Body of pancreas (tissue), 4 donors: Measurements from ENCODE around the gene ING5.

Experiments
- POLR2A ChIP-seq, 3 donors: fragments of 450-650 bp; IDR thresholded peaks; one replicate each; pipeline ENCODE4 v1.6.1; 2016; ENCODE audit warnings: antibody characterized with exemption in 3 of 3, mild to moderate bottlenecking in 2 of 3
- TF ChIP-seq, protein P1 (sequence below), 7 experiments: fragments of 450-650 bp in 4 of 7; fragments of 200-600 bp in 3 of 7; sonication (generic) in 3 of 7; IDR thresholded peaks; one replicate each; pipeline ENCODE4 v1.5.1; 2016 to 2019; ENCODE audit warnings: antibody characterized with exemption in 7 of 7

DNA sequence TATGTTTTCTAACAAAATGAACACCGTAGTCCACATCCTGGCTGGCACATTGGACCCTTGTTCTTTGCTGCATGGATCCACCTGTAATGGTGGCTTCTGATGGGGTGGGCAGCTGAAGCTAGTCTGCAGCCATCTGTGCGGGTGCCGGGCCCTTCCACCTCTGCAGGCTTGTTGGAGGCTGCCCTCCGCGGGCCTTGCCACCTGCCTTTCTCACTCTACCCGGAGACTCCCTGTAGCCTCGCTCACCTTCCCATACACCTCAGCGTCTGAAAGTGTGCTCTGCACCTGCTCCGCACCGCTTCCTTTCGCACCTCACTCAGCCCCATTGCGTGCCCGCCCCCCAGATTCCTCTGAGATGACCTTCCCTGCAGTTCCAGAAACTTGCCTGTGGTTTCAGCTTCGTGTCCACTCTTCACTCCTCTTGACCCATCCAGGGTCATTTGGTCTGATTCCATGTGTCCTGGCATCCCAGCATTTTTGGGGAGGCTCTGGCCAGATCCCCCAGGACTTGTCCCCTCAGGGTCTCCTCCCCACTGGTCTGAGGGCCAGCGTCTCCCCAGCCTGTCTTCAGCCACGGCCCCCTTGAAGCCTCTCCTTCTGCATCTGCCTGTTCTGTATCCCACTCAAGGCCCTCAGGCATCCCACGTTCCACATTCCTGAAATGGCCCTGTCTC, 46.2 kb upstream of the ING5 start:
- TF ChIP-seq, protein P1, sequence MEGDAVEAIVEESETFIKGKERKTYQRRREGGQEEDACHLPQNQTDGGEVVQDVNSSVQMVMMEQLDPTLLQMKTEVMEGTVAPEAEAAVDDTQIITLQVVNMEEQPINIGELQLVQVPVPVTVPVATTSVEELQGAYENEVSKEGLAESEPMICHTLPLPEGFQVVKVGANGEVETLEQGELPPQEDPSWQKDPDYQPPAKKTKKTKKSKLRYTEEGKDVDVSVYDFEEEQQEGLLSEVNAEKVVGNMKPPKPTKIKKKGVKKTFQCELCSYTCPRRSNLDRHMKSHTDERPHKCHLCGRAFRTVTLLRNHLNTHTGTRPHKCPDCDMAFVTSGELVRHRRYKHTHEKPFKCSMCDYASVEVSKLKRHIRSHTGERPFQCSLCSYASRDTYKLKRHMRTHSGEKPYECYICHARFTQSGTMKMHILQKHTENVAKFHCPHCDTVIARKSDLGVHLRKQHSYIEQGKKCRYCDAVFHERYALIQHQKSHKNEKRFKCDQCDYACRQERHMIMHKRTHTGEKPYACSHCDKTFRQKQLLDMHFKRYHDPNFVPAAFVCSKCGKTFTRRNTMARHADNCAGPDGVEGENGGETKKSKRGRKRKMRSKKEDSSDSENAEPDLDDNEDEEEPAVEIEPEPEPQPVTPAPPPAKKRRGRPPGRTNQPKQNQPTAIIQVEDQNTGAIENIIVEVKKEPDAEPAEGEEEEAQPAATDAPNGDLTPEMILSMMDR (IDR thresholded peaks at IDR 0.05) = no peak
- no peak for TF ChIP-seq POLR2A (IDR thresholded peaks at IDR 0.05)
